BE2C (cell line): ENCODE results near the gene MAPKAP1.

Experiments used
- DNase-seq: peaks from one replicate; pipeline ENCODE4 v3.0.0-alpha.2; 2020
- H3K27me3 ChIP-seq: fragments of 250-450 bp; sonication (Bioruptor Pico); 2 replicates; pipeline ENCODE4 v1.5.1; 2020; ENCODE audit warnings: mild to moderate bottlenecking
- H3K36me3 ChIP-seq: fragments of 250-450 bp; sonication (Bioruptor Pico); 2 replicates; pipeline ENCODE4 v1.5.1; 2020; ENCODE audit warnings: mild to moderate bottlenecking
- H3K4me1 ChIP-seq: fragments of 250-450 bp; sonication (Bioruptor Pico); 2 replicates; pipeline ENCODE4 v1.5.1; 2020
- H3K4me3 ChIP-seq: 2 replicates; pipeline ENCODE4 v1.5.1; 2011; ENCODE audit warnings: low read depth, low read length
- H3K9me3 ChIP-seq: fragments of 250-450 bp; sonication (Bioruptor Pico); 2 replicates; pipeline ENCODE4 v1.5.1; 2020
- CTCF ChIP-seq: IDR thresholded peaks from 2 replicates; pipeline ENCODE4 v1.5.1; 2012; ENCODE audit warnings: mild to moderate bottlenecking, low read depth, low read length

Gene MAPKAP1

GRCh38 chr9:125621170-125621569, 85.8 kb downstream of the MAPKAP1 start:
- Histone ChIP-seq H3K36me3 (no peaks in the 10 kb centered on the region; the same call in 1 of the 2 replicates), H3K4me1 (peaks cover 10% of the 10 kb centered on the region; the same call in 1 of the 2 replicates), H3K9me3 (no peaks in the 10 kb centered on the region), H3K27me3 (no peaks in the 10 kb centered on the region), H3K4me3 (no peak overlapping the region)
- no peak for TF ChIP-seq CTCF
- no peak for DNase-seq

GRCh38 chr9:125620216-125620615, 86.8 kb downstream of the MAPKAP1 start:
- Histone ChIP-seq H3K4me3 (no peak overlapping the region), H3K27me3 (no peaks in the 10 kb centered on the region), H3K4me1 (peaks cover under 1% of the 10 kb centered on the region; the same call in 1 of the 2 replicates), H3K36me3 (no peaks in the 10 kb centered on the region), H3K9me3 (no peaks in the 10 kb centered on the region)
- no peak for TF ChIP-seq CTCF
- no peak for DNase-seq

GRCh38 chr9:125617087-125617486, 89.9 kb downstream of the MAPKAP1 start:
- no peaks in the 10 kb centered on the region for H3K4me1 ChIP-seq
- H3K27me3 ChIP-seq = no peaks in the 10 kb centered on the region
- H3K4me3 ChIP-seq = no peak overlapping the region
- H3K9me3 ChIP-seq = no peaks in the 10 kb centered on the region
- DNase-seq = no peak
- H3K36me3 ChIP-seq = no peaks in the 10 kb centered on the region
- TF ChIP-seq CTCF = no peak

GRCh38 chr9:125613141-125613540, 93.9 kb downstream of the MAPKAP1 start:
- Histone ChIP-seq H3K9me3 (no peaks in the 10 kb centered on the region), H3K36me3 (no peaks in the 10 kb centered on the region), H3K27me3 (no peaks in the 10 kb centered on the region), H3K4me3 (no peak overlapping the region), H3K4me1 (no peaks in the 10 kb centered on the region)
- no peak for DNase-seq
- TF ChIP-seq CTCF = no peak

- no peak for TF ChIP-seq CTCF
- H3K4me1 ChIP-seq = no peaks in the 10 kb centered on the region
- no peaks in the 10 kb centered on the region for H3K9me3 ChIP-seq
- no peak for DNase-seq
- no peak overlapping the region for H3K4me3 ChIP-seq
- H3K27me3 ChIP-seq = no peaks in the 10 kb centered on the region
- H3K36me3 ChIP-seq = no peaks in the 10 kb centered on the region
Observed at GRCh38 chr9:125612616-125613015, 94.4 kb downstream of the MAPKAP1 start.

GRCh38 chr9:125611121-125611765, 95.8 kb downstream of the MAPKAP1 start:
- TF ChIP-seq CTCF = no peak
- Histone ChIP-seq H3K27me3 (no peaks in the 10 kb centered on the region), H3K9me3 (no peaks in the 10 kb centered on the region), H3K4me1 (no peaks in the 10 kb centered on the region), H3K36me3 (no peaks in the 10 kb centered on the region), H3K4me3 (no peak overlapping the region)
- DNase-seq = no peak
